Measurements from ENCODE around the gene NELL1.

Gene NELL1

GRCh38 chr11:21612326-21612725 is 942.9 kb downstream of the NELL1 start:
- DNase-seq: peak; percentile 10

GRCh38 chr11:21614961-21615360 is 945.6 kb downstream of the NELL1 start:
- DNase-seq: no peak

- DNase-seq: no peak
Observed at GRCh38 chr11:21615955-21616371, 946.6 kb downstream of the NELL1 start.

- DNase-seq: no peak
Observed at GRCh38 chr11:21622566-21622965, 953.2 kb downstream of the NELL1 start.

GRCh38 chr11:21622995-21623394 is 953.6 kb downstream of the NELL1 start:
- peak; percentile 13 for DNase-seq
